OCI-LY3 (cell line): Measurements from ENCODE around the gene LUC7L2.
"Not testable (repeated sequence)": the region's sequence is repeated elsewhere in the genome, so short reads cannot be mapped to it uniquely, and the experiment has no call there.

Source experiments
- H2AFZ ChIP-seq: fragments of 200-600, 300-600 bp; shearing (Covaris generic); 2 replicates; pipeline ENCODE4 v1.6.0; 2014; ENCODE audit warnings: antibody characterized with exemption, low read depth, low read length
- H3K27ac ChIP-seq: fragments of 200-600, 300-600 bp; sonication (generic); 2 replicates; pipeline ENCODE4 v1.5.1; 2014; ENCODE audit warnings: mild to moderate bottlenecking, low read length, moderate library complexity, mixed read lengths
- H3K27me3 ChIP-seq: fragments of 200-600, 300-600 bp; sonication (generic); 2 replicates; pipeline ENCODE4 v1.6.1; 2014; ENCODE audit warnings: low read depth, low read length, mixed read lengths
- H3K36me3 ChIP-seq: fragments of 200-600, 300-600 bp; sonication (generic); replicated peaks from 2 replicates; pipeline ENCODE3; 2014; ENCODE audit warnings: low read depth, low read length, mixed read lengths
- H3K4me1 ChIP-seq: fragments of 300-600, 200-600 bp; sonication (generic); 2 replicates; pipeline ENCODE4 v1.6.1; 2014; ENCODE audit warnings: low read length, mixed read lengths
- H3K4me2 ChIP-seq: fragments of 200-600, 300-600 bp; sonication (generic); 2 replicates; pipeline ENCODE4 v1.6.1; 2014; ENCODE audit warnings: low read length, mixed read lengths
- H3K4me3 ChIP-seq: fragments of 300-600, 200-600 bp; sonication (generic); 2 replicates; pipeline ENCODE4 v1.5.1; 2014; ENCODE audit warnings: antibody characterized with exemption, mild to moderate bottlenecking, low read length, moderate library complexity
- H3K79me2 ChIP-seq: fragments of 300-600, 200-600 bp; shearing (Covaris generic); 2 replicates; pipeline ENCODE4 v1.6.1; 2014; ENCODE audit warnings: mild to moderate bottlenecking, low read length, mixed read lengths
- H3K9ac ChIP-seq: fragments of 300-600, 200-600 bp; shearing (Covaris generic); 2 replicates; pipeline ENCODE4 v1.6.0; 2014; ENCODE audit warnings: mild to moderate bottlenecking, low read length, moderate library complexity
- H3K9me3 ChIP-seq: fragments of 200-600, 300-600 bp; shearing (Covaris generic); 2 replicates; pipeline ENCODE4 v1.6.1; 2014; ENCODE audit warnings: low read length, mixed read lengths; ENCODE audit not compliant: insufficient read depth
- H4K20me1 ChIP-seq: fragments of 200-600, 300-600 bp; sonication (generic); 2 replicates; pipeline ENCODE4 v1.6.1; 2016; ENCODE audit warnings: low read length, mixed read lengths; ENCODE audit not compliant: insufficient read depth
- CTCF ChIP-seq: fragments of 200-600, 300-600 bp; sonication (generic); IDR thresholded peaks from 2 replicates; pipeline ENCODE4 v1.5.1; 2014; ENCODE audit warnings: antibody characterized with exemption, low read length, low read depth
- EZH2phosphoT487 ChIP-seq: fragments of 200-600 bp; shearing (Covaris generic); IDR thresholded peaks from 2 replicates; pipeline ENCODE4 v1.6.1; 2018; ENCODE audit warnings: antibody characterized with exemption, mixed run types, low read depth

LUC7L2 gene

GRCh38 chr7:139453673-139454321, 94.1 kb downstream of the LUC7L2 start:
- H4K20me1 ChIP-seq: no peaks in the 10 kb centered on the region
- H2AFZ ChIP-seq: no peak overlapping the region
- no peaks in the 10 kb centered on the region for H3K9me3 ChIP-seq
- no peaks in the 10 kb centered on the region for H3K36me3 ChIP-seq
- no peaks in the 10 kb centered on the region for H3K4me1 ChIP-seq
- H3K4me2 ChIP-seq: no peak overlapping the region
- H3K27ac ChIP-seq: no peak overlapping the region
- H3K9ac ChIP-seq: no peak overlapping the region
- H3K4me3 ChIP-seq: no peak overlapping the region
- no peaks in the 10 kb centered on the region for H3K79me2 ChIP-seq
- TF ChIP-seq CTCF (no peak), EZH2phosphoT487 (no peak)
- H3K27me3 ChIP-seq: no peaks in the 10 kb centered on the region

GRCh38 chr7:139455789-139456188, 96.1 kb downstream of the LUC7L2 start:
- H3K9ac ChIP-seq: no peak overlapping the region
- no peaks in the 10 kb centered on the region for H3K4me1 ChIP-seq
- H4K20me1 ChIP-seq: no peaks in the 10 kb centered on the region
- H3K4me2 ChIP-seq: no peak overlapping the region
- no peaks in the 10 kb centered on the region for H3K9me3 ChIP-seq
- H3K36me3 ChIP-seq: no peaks in the 10 kb centered on the region
- no peak overlapping the region for H2AFZ ChIP-seq
- no peaks in the 10 kb centered on the region for H3K27me3 ChIP-seq
- no peaks in the 10 kb centered on the region for H3K79me2 ChIP-seq
- H3K4me3 ChIP-seq: no peak overlapping the region
- no peak for TF ChIP-seq EZH2phosphoT487
- TF ChIP-seq CTCF: no peak
- no peak overlapping the region for H3K27ac ChIP-seq

- no peak overlapping the region for H3K4me3 ChIP-seq
- H3K9ac ChIP-seq: no peak overlapping the region
- no peak overlapping the region for H2AFZ ChIP-seq
- no peaks in the 10 kb centered on the region for H3K4me1 ChIP-seq
- H4K20me1 ChIP-seq: no peaks in the 10 kb centered on the region
- no peaks in the 10 kb centered on the region for H3K79me2 ChIP-seq
- H3K36me3 ChIP-seq: no peaks in the 10 kb centered on the region
- H3K27me3 ChIP-seq: no peaks in the 10 kb centered on the region
- no peak for TF ChIP-seq EZH2phosphoT487
- TF ChIP-seq CTCF: no peak
- no peaks in the 10 kb centered on the region for H3K9me3 ChIP-seq
- H3K4me2 ChIP-seq: no peak overlapping the region
- H3K27ac ChIP-seq: no peak overlapping the region
Measured at GRCh38 chr7:139456511-139456910, 96.8 kb downstream of the LUC7L2 start.

- H3K36me3 ChIP-seq: no peaks in the 10 kb centered on the region
- no peaks in the 10 kb centered on the region for H3K9me3 ChIP-seq
- no peak overlapping the region for H3K9ac ChIP-seq
- no peak overlapping the region for H3K4me2 ChIP-seq
- no peak for TF ChIP-seq EZH2phosphoT487
- TF ChIP-seq CTCF: no peak
- H2AFZ ChIP-seq: no peak overlapping the region
- H3K79me2 ChIP-seq: no peaks in the 10 kb centered on the region
- no peak overlapping the region for H3K27ac ChIP-seq
- no peak overlapping the region for H3K4me3 ChIP-seq
- H4K20me1 ChIP-seq: no peaks in the 10 kb centered on the region
- no peaks in the 10 kb centered on the region for H3K4me1 ChIP-seq
- no peaks in the 10 kb centered on the region for H3K27me3 ChIP-seq
Measured at GRCh38 chr7:139457153-139457946, 97.7 kb downstream of the LUC7L2 start.

- not testable (repeated sequence) for H4K20me1 ChIP-seq, H3K9me3 ChIP-seq, H3K4me2 ChIP-seq, H3K27me3 ChIP-seq, H3K27ac ChIP-seq, H3K36me3 ChIP-seq, H3K4me3 ChIP-seq, H3K79me2 ChIP-seq, H2AFZ ChIP-seq, H3K9ac ChIP-seq, H3K4me1 ChIP-seq
Measured at GRCh38 chr7:139463421-139463820, 103.7 kb downstream of the LUC7L2 start.

- not testable (repeated sequence) for H3K4me2 ChIP-seq, H3K9ac ChIP-seq, H3K36me3 ChIP-seq, H3K9me3 ChIP-seq, H3K27ac ChIP-seq, H3K4me1 ChIP-seq, H4K20me1 ChIP-seq, H3K79me2 ChIP-seq, H2AFZ ChIP-seq, H3K27me3 ChIP-seq, H3K4me3 ChIP-seq
Measured at GRCh38 chr7:139464511-139464910, 104.8 kb downstream of the LUC7L2 start.
